HG02885 (cell line): Measurements from ENCODE around the gene S100A14.
"Not testable (repeated sequence)": the region's sequence is repeated elsewhere in the genome, so short reads cannot be mapped to it uniquely, and the experiment has no call there.

ENCODE experiments used
- ATAC-seq: cut with Tn5 transposase; IDR thresholded peaks from one replicate; pipeline ENCODE4 v1.9.1; 2021; ENCODE audit warnings: mild to moderate bottlenecking; ENCODE audit not compliant: unreplicated experiment, poor library complexity

Gene S100A14

GRCh38 chr1:153598309-153599172 is 17.6 kb downstream of the S100A14 start:
- ATAC-seq: peak; percentile 94

GRCh38 chr1:153597206-153597605 is 18.9 kb downstream of the S100A14 start:
- ATAC-seq: no peak

GRCh38 chr1:153592748-153593147 is 23.4 kb downstream of the S100A14 start:
- no peak for ATAC-seq

- ATAC-seq: no peak
These were observed 27.6 kb downstream of the S100A14 start for GRCh38 chr1:153588482-153588881.

- ATAC-seq: not testable (repeated sequence)
These were observed 28.1 kb downstream of the S100A14 start for GRCh38 chr1:153588033-153588432.

- ATAC-seq: no peak
These were observed 28.8 kb downstream of the S100A14 start for GRCh38 chr1:153587314-153587713.

- no peak for ATAC-seq
These were observed 29.8 kb downstream of the S100A14 start for GRCh38 chr1:153586347-153586746.

- ATAC-seq: no peak
These were observed 31.1 kb downstream of the S100A14 start for GRCh38 chr1:153585006-153585405.

GRCh38 chr1:153583976-153584375 is 32.1 kb downstream of the S100A14 start:
- no peak for ATAC-seq

GRCh38 chr1:153583514-153583913 is 32.6 kb downstream of the S100A14 start:
- not testable (repeated sequence) for ATAC-seq

GRCh38 chr1:153582836-153583235 is 33.3 kb downstream of the S100A14 start:
- ATAC-seq: not testable (repeated sequence)

- no peak for ATAC-seq
These were observed 37.2 kb downstream of the S100A14 start for GRCh38 chr1:153578936-153579335.

- ATAC-seq: no peak
These were observed 37.6 kb downstream of the S100A14 start for GRCh38 chr1:153578490-153578889.

- ATAC-seq: no peak
These were observed 38.5 kb downstream of the S100A14 start for GRCh38 chr1:153577624-153578051.

- ATAC-seq: no peak
These were observed 39.0 kb downstream of the S100A14 start for GRCh38 chr1:153577138-153577537.

GRCh38 chr1:153575497-153575896 is 40.6 kb downstream of the S100A14 start:
- not testable (repeated sequence) for ATAC-seq

GRCh38 chr1:153575081-153575491 is 41.0 kb downstream of the S100A14 start:
- not testable (repeated sequence) for ATAC-seq

- ATAC-seq: no peak
These were observed 42.8 kb downstream of the S100A14 start for GRCh38 chr1:153573351-153573750.

GRCh38 chr1:153572569-153573015 is 43.5 kb downstream of the S100A14 start:
- ATAC-seq: no peak

GRCh38 chr1:153571706-153572105 is 44.4 kb downstream of the S100A14 start:
- ATAC-seq: no peak

GRCh38 chr1:153570874-153571273 is 45.3 kb downstream of the S100A14 start:
- no peak for ATAC-seq

GRCh38 chr1:153569465-153569864 is 46.7 kb downstream of the S100A14 start:
- no peak for ATAC-seq
